GM19238 (cell line): ENCODE measurements around the gene IFNGR1.
"Not testable (repeated sequence)": the region's sequence is repeated elsewhere in the genome, so short reads cannot be mapped to it uniquely, and the experiment has no call there.

Experiments
- DNase-seq: peaks from one replicate; pipeline ENCODE4 v3.0.0; 2011; ENCODE audit warnings: low spot score; ENCODE audit not compliant: insufficient read length

IFNGR1 gene

DNA sequence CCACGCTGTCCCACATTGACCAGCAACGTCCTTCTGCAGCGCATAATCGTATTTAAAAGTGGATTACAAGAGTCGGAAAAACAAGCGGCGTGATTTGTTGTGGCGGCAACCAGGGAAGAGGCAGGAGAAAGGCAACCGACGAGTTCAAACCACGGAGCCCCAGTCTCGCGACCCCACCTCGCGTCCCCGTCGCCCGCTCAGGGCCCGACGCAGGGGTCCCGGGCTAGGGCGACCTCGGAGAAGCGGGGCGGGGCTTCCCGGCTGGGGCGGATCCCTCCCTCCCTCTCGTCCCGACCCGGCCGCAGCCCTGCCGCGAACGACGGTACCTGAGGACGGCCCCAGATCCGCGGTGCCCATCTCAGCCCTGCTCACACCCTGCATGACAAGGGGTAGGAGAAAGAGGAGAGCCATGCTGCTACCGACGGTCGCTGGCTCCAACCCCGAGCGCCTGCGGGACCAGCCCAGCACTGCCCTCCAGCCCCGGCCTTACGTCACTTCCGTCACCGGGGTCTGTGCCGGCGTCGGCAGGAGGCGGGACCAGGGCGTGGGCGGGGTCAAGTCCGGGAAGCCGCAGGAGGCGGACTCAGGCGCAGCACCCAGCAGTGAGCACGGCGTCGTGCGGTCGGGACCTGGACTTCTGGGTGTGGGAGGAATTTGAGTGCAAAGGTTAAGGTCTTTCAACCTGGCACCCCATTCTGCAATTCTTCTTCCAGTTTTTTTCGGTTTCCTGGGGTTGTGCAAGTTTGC is at the start of gene IFNGR1:
Gene IFNGR1, minus strand, starts transcription at position 469 of the 747 bp plus-strand sequence. Its CDS starts 58 bp downstream, at position 411.
- peak; percentile 77 for DNase-seq

DNA sequence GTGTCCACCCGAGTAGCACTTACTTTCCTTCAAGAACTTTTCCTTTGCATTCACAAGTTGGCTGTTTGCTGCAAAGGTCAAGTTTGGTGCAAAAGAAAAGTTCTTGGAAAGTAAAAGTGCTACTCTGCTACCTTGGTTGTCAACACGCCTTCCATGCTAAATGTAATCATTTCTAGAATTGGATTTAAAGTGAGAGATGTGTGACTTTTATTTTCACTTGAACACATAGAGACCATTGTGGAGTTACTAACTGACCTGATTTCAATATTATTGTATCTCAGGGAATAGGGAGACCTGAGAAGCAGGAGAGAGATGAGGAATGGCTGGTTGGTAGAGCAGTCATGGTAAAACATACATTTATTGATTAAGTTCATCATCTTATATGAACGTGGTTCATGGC is 49.7 kb upstream of the IFNGR1 start:
- no peak for DNase-seq

DNA sequence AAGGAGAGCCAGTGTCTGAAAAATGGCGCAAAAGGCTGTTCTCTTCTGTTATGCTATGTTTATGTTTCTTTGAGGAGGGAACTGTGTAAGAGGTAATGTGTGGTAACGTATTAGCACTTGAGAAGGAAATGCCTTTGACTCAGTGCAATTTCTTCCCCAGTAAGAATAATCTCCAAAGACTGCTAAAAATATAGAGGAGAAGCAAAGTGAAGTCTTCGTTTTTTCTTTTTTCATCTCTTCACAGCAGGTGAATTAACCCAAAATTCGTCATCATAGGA is 47.1 kb upstream of the IFNGR1 start:
- no peak for DNase-seq

DNA sequence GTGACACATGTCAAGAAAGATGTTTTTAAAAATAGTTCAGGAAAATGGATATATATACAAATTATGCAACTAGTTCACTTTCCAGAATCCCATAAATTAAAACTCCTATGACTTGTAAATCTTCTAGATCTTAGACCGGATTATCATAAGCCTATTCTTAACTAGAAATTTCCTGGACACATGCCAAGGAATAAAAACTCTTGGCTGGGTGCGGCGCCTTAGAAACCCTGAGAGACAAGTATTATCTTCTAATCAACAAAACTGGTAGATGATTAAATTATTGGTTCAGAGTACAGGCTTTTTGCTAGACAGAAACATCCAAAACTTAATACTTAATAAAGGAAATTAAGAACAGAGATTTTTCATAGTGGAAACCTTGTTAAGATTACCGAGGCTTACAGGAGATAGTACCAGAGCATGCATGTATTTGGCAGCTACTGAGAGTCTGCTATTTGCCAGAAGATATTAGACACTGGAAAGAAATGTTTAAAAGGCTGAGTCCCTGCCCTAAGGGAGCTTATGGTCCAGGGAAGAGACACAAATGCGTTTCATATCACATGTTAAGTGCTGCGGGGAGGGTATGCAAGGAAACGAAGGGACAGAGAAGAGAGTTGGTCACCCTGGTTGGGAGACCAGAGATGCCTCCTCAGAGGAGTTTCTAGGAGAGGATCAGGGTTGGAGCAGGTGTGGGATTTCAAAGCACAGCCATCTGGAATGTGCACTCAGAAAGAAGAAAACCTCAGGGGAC is 46.5 kb upstream of the IFNGR1 start:
- no peak for DNase-seq

DNA sequence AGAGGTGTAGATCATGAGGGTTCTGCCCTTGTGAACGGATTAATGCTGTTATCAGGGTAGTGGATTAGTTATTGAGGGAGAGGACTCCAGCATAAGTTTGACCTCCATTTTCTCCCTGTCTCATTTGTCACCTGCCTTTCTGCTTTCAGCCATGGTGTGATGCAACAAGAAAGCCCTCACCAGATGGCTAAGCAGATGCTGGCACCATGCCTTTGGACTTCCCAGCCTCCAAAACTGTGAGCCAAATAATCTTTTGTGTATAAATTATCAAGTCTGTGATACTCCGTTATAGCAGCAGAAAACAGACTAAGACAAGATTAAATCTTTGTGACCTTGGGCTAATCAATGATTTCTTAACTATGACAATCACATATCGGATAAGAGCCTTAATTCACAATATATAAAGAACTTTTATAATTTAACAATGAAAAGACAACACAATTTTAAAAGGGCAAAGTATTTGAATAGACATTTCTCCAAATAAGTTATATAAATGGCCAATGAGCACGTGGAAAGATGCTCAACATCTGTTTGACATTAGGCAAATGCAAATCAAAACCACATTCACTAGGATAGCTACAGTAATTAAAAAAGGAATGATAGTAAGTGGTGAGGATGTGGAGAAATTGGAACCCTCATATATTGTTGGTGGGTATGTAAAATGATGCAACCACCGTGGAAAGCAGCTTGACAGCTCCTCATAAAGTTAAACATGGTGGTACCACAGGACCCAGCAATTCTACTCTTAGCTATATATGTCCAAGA is 45.3 kb upstream of the IFNGR1 start:
- no peak for DNase-seq

DNA sequence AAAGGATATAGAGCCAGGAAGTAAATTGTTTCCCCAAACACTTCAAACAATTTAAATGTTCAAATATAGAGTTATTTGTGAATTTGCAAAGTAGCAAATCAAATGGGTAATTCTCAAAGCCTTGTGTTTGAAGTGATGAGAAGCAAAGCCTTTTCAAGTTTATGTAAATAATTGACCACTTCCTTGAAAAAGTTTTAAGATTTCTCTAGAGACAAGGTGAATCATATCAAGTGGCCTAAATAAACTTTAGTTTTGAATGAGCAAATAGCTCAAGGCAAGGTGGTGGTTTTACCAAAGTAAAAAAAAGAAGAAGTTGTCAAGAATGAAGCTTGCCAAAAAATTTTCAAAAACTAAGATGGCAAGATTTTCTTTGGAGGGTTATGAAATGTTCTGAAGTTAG is 42.6 kb upstream of the IFNGR1 start:
- DNase-seq: no peak

DNA sequence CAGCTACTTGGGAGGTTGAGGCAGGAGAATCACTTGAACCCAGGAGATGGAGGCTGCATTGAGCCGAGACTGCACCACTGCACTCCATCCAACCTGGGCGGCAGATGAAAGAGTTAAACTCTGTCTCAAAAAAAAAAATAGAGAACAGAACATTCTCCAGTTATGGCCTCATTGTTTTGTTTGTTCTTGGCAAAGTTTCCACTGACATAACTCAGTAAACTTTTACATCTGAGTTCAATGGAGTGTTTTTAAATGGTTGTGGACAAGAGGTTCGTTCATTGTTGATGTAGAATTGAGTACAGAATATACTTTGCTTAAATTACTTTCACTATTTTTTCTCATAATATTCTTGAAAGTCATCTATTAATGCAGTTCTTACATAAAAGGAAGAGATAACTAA is 42.2 kb upstream of the IFNGR1 start:
- no peak for DNase-seq

DNA sequence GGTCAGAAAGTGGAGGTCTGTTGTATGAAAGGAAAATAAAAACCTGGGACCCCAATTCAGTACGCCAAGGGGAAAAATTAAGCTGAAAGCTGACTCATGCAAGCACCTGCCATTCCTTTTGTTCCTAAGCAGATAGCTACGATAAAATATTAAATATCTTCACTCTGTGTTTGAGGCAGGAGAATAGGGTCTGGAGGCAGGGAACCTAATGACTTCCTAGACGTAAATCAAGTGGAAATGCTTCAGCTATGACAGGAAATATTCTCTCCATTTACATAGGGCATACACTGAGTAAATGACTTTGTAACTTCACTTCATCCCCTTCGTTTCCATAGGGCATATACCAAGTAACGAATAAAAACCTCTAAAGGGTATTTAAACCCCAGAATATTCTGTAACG is 41.0 kb upstream of the IFNGR1 start:
- DNase-seq: no peak

DNA sequence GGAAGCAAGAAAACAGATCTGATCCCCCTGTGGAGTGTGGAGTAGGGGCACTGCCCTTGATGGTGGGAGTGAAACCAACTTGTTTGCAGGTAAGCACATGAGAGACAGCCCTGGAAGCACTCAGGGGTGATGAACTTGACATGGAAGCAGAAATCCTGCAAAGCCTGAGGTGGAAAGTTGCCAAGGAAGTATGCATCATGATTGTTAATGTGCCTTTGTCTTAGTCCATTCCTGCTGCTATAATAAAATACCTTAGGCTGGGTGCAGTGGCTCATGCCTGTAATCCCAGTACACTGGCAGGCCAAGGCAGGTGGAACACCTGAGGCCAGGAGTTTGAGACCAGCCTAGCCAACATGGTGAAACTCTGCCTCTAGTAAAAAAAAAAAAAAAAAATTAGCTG is 40.2 kb upstream of the IFNGR1 start:
- DNase-seq: no peak

DNA sequence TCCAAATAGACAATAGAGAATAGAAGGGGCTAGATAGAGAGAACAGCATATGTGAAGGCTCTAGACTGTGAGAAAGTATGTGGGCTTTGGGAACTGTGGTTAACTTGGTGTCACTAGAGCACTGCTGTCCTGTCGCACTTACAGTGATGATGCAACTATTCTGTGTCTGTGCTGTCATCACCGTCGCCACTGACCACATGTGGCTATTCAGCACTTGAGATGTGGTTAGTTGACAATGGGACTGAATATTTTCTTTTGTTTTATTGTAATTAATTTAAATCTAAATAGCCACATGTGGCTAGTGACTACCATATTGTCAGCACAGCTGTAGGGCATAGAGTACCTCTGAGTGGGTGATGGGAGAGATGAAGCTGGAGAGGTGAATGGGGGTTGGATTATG is 39.0 kb upstream of the IFNGR1 start:
- DNase-seq: no peak

DNA sequence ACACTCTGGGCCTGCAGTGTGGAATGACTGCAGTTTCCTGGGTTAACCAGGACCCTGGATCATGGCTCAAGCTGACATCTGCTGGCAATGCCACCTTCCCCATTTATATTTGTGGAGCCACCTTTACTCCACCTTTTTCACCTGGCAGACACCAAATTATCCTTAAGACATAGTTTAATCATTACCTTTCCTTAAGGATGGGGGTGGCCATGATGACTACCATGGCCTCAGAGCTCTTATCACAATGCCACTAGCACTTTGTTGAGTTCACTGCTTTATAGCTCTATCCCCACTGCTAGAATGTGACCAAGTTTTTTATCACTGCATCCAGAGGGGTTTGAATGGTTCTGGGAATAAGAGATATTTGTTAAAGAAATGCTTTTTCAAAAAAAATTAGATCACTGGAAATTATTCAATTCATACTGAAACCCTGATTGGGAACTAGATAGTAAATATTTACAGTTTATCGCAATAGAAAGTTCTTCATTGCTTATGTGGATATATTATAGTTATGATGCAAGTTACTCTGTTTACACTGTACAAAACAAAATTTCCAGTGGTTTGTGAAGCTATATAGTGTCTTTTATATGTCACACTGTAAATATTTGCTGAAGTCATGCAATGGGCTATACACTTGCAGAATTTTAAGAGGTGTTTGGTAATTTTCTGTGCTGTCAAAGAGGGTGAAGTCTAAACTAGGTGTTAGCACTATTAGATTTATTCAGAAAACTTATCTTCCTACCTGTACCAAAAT is 37.3 kb upstream of the IFNGR1 start:
- DNase-seq: no peak

DNA sequence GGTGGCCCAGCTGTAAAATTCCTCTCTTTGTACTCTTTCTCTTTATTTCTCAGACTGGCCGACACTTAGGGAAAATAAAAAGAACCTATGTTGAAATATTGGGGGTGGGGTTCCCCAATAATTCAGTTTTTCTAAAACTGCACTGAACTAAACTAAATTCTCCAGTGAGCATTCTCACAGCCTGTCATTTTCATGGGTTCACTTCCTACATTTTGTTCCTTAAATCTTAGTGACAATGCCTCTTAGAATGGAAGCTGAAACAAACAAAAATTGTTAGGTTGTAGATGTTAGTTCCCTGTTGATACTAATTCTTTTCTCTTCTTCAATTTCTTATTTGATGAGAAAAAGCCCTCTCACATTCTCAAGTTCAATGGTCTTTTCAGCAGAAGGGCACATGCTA is 35.8 kb upstream of the IFNGR1 start:
- DNase-seq: no peak

DNA sequence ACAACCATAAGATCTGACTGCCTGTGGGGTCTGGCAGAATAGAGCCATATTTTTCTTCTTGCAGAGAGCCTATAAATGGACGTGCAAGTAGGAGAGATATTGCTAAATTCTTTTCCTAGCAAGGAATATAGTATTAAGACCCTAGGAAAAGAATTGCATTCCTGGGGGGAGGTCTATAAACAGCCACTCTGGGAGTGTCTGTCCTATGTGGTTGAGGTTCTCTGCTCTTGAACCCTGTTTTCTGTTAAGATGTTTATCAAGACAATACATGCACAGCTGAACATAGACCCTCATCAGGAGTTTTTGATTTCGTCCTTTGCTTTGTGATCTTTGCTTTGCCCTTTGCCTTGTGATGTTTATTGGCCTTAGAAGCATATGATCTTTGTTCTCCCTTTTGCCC is 35.2 kb upstream of the IFNGR1 start:
- not testable (repeated sequence) for DNase-seq

DNA sequence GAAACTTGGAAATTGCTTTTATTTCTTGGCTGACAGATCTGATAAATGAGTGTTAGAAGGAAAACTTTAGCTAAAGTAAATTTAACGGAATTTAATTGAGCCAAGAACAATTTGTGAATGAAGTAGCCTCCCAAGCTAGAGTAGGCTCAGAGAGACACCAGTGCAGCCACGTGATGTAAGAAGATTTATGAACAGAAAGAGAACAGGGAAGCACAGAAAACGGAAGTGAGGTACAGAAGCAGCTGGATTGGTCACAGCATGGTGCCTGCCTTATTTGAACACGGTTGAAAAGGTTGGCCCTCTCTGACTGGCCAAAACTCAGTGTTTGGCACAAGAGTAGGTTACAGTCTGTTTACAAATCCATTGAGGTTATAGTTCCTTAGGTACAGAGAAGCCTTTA is 29.5 kb upstream of the IFNGR1 start:
- no peak for DNase-seq

DNA sequence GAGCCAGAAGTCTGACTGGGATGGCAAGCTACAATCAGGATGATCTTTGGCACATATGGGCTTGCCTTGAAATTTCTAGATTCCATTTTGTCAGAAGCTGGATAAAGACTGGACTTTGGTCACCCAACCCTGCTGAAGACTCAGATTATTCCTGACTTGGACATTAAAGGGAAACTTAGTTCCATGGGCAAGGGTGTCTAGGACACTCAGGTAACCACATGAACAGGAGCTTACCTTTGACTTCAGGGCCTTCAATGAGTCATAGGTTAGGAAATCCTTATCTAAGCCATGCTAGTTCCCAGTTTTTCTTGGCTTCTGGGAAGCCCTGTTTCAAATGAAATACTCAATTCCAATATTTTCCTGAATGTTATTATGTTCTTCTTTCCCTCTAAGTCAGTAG is 28.5 kb upstream of the IFNGR1 start:
- no peak for DNase-seq

DNA sequence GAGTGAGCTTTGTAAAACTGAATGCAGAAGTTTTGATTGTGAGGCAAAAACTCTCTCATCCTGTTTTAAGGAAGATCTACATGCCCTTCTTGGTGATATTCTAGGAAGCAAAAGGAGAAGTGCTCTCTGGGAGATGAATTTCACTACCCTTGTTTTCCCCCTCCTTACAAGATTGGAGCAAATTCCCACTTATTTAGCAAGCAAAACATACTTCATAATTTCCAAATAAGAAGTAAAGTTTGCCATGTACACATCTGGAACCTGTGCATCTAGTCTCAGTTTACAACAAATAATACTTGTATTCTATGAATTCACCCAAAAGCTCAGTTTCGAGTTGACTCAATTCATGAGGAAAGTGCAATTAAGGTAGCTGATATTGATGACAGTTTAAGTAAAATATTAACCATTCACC is 27.6 kb upstream of the IFNGR1 start:
- DNase-seq: no peak

DNA sequence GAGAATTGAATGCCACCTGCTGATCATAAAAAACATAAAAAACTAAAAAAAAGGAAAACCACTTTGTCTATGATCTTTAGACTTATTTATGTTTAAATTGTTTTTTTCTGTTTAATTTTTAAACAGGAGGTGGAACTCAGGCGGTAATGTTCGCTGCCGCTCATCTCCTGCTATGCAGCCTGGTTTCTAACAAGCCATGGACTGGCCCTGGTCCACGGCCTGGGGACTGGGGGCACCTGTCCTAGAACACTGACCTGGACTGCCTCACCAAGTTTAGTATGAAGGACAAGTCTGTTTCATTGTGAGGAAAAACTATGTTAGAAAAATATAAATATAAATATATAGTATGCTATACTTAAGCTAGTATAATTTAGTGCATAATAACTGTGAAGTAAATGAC is 27.0 kb upstream of the IFNGR1 start:
- DNase-seq: no peak

DNA sequence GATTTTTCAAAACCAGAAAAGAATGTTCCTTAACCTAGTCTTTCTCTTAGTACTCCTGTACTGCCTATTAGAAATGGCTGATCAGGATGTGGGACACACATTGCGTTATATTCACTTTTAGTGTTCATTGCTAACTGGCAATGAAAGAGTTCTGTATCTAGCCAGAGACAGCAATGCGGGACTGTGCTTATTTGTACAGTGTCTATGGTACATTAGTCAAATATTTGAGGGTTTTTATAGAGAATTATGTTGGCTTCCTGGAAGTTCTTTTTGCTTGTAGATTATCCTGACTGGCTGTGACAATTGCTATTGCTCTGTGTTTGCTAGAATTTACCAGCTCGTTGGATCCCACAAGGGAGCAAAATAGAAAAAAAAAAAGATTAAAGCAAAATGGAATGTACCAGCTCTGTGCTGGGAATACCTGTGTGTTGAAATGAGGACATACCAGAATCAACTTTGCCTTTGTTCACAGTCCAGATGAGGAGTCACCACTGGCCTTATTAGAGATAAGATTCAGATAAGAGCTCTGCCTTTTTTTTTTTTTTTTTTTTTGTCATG is 22.4 kb upstream of the IFNGR1 start:
- DNase-seq: no peak

DNA sequence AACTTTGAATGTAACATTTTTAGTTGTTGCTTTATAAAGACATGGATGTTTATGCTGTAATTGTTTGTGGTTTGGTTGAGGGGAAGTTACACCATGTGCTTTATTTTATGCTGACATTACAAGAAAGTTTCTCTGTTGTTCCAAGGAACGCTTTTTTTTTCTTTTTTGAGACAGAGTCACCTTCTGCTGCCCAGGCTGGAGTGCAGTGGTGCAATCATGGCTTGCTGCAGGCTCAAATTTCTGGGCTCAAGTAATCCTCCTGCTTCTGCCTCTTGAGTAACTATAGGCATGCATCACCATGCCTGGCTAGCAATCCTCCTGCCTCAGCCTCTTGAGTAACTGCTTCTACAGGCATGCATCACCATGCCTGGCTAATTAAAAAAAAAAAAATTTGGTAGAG is 21.0 kb upstream of the IFNGR1 start:
- DNase-seq: no peak

DNA sequence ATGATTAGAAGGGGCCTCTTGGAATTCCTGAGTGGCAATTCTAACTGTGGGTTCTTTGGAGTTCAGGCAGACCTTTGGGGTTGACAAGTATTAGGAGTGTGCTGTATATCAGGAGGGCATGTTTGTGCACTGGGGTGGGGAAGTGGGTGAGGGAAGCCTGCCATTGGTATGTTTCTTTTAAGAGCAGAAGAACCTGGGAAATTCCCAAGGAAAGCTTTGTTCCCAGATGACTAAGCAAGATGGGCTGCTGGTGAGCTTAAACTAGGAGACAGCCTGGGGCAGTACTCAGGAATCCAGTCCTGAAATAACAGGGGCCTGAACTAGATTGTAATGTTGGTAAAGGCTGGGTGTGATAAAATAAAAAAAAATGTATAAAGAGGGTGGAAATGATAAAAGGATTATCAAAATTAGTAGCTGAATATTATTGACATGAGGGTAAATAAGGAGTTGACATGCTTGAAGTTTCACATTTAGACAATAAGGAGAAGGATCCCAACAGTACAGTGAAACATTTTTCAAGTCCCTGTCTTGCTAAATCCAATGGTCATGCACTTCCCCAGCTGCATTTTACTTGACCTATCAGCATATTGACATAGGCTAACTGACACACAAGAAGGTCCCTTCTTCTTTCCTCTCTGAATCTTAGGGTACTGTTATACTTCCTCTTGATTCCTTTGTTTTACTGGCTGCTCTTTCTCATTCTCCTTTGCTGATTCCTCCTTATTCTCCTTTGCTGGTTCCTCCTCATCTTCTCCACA is 18.4 kb upstream of the IFNGR1 start:
- no peak for DNase-seq
